HEK293 (cell line): Measurements from ENCODE around the gene LRP5.

ENCODE experiments used
- CTCF ChIA-PET: fragments of 350-600 bp; formaldehyde crosslinking; extraction: SDS; loops from one replicate; lab custom pipeline; 2021; ENCODE audit warnings: antibody characterized with exemption; lab: Yijun Ruan, JAX
- POLR2A ChIA-PET: fragments of 300-600 bp; formaldehyde crosslinking; extraction: SDS; loops from one replicate; lab custom pipeline; 2020; ENCODE audit warnings: antibody characterized with exemption, inconsistent platforms; lab: Yijun Ruan, JAX
- H3K27ac ChIP-seq: fragments of 200-500 bp; sonication (Bioruptor generic); 2 replicates; pipeline ENCODE4 v1.5.1; 2014; ENCODE audit warnings: low read depth, low read length, control low read depth, inconsistent platforms; ENCODE audit errors: extremely low read depth
- H3K36me3 ChIP-seq, 2 experiments: fragments of 200-500 bp in 1 of 2; sonication (Bioruptor generic) in 1 of 2; 1 replicate in 1 of 2; 2 replicates in 1 of 2; pipeline ENCODE4 v1.5.1; 2014 to 2017; ENCODE audit warnings: inconsistent platforms in 2 of 2, low read length in 2 of 2; ENCODE audit not compliant: control insufficient read depth in 2 of 2, insufficient read depth in 1 of 2
- H3K4me1 ChIP-seq: fragments of 200-500 bp; sonication (Bioruptor generic); 2 replicates; pipeline ENCODE4 v1.5.1; 2014; ENCODE audit warnings: mild to moderate bottlenecking, low read length, inconsistent platforms; ENCODE audit not compliant: control insufficient read depth, insufficient read depth
- H3K4me3 ChIP-seq: 2 replicates; pipeline ENCODE4 v1.5.1; 2011; ENCODE audit warnings: low read depth, mild to moderate bottlenecking, control low read depth, low read length, moderate library complexity
- H3K9me3 ChIP-seq: fragments of 200-500 bp; sonication (Bioruptor generic); 2 replicates; pipeline ENCODE4 v1.5.1; 2014; ENCODE audit warnings: low read depth, low read length, inconsistent platforms; ENCODE audit not compliant: control insufficient read depth, insufficient read depth
- EGR2 ChIP-seq: fragments of 450-650 bp; formaldehyde crosslinking; IDR thresholded peaks from 2 replicates; pipeline ENCODE4 v1.5.1; 2016; ENCODE audit warnings: low read depth, missing biosample characterization, missing genetic modification characterization
- GLI4 ChIP-seq: fragments of 450-650 bp; formaldehyde crosslinking; IDR thresholded peaks from 2 replicates; pipeline ENCODE4 v1.5.1; 2016; ENCODE audit warnings: missing biosample characterization, missing genetic modification characterization
- KLF1 ChIP-seq: fragments of 450-650 bp; formaldehyde crosslinking; IDR thresholded peaks from 2 replicates; pipeline ENCODE4 v1.5.1; 2016; ENCODE audit warnings: missing biosample characterization, missing genetic modification characterization
- PATZ1 ChIP-seq: fragments of 450-650 bp; formaldehyde crosslinking; IDR thresholded peaks from 2 replicates; pipeline ENCODE4 v1.5.1; 2016; ENCODE audit warnings: missing biosample characterization, missing genetic modification characterization
- PRDM2 ChIP-seq: fragments of 450-650 bp; formaldehyde crosslinking; IDR thresholded peaks from 2 replicates; pipeline ENCODE4 v1.5.1; 2016; ENCODE audit warnings: missing biosample characterization, missing genetic modification characterization, borderline replicate concordance
- SALL2 ChIP-seq: fragments of 450-650 bp; formaldehyde crosslinking; IDR thresholded peaks from 2 replicates; pipeline ENCODE4 v1.5.0; 2017; ENCODE audit warnings: missing biosample characterization, mild to moderate bottlenecking, missing genetic modification characterization, borderline replicate concordance
- SP2 ChIP-seq: fragments of 450-650 bp; formaldehyde crosslinking; IDR thresholded peaks from 2 replicates; pipeline ENCODE4 v1.5.1; 2016; ENCODE audit warnings: missing biosample characterization, missing genetic modification characterization
- ZFP41 ChIP-seq: fragments of 450-650 bp; formaldehyde crosslinking; IDR thresholded peaks from 2 replicates; pipeline ENCODE4 v1.5.1; 2016; ENCODE audit warnings: missing biosample characterization, missing genetic modification characterization, borderline replicate concordance
- ZNF114 ChIP-seq: fragments of 450-650 bp; formaldehyde crosslinking; IDR thresholded peaks from 2 replicates; pipeline ENCODE4 v1.5.0; 2017; ENCODE audit warnings: missing biosample characterization, missing genetic modification characterization
- ZNF133 ChIP-seq: fragments of 450-650 bp; formaldehyde crosslinking; IDR thresholded peaks from 2 replicates; pipeline ENCODE4 v1.5.1; 2016; ENCODE audit warnings: missing biosample characterization, missing genetic modification characterization
- ZNF2 ChIP-seq: fragments of 450-650 bp; formaldehyde crosslinking; IDR thresholded peaks from 2 replicates; pipeline ENCODE4 v1.5.1; 2016; ENCODE audit warnings: missing biosample characterization, missing genetic modification characterization
- ZNF544 ChIP-seq: fragments of 450-650 bp; formaldehyde crosslinking; IDR thresholded peaks from 2 replicates; pipeline ENCODE4 v1.5.0; 2017; ENCODE audit warnings: missing biosample characterization, missing genetic modification characterization
- ZNF561 ChIP-seq: fragments of 450-650 bp; IDR thresholded peaks from 2 replicates; pipeline ENCODE4 v1.5.1; 2018; ENCODE audit warnings: missing biosample characterization, missing genetic modification characterization, borderline replicate concordance
- ZNF677 ChIP-seq: fragments of 450-650 bp; IDR thresholded peaks from 2 replicates; pipeline ENCODE4 v1.5.0; 2018; ENCODE audit warnings: missing biosample characterization, mild to moderate bottlenecking, missing genetic modification characterization, moderate library complexity
- ZNF707 ChIP-seq: fragments of 450-650 bp; formaldehyde crosslinking; IDR thresholded peaks from 2 replicates; pipeline ENCODE4 v1.5.1; 2016; ENCODE audit warnings: missing biosample characterization, missing genetic modification characterization
- ZSCAN16 ChIP-seq: fragments of 450-650 bp; formaldehyde crosslinking; IDR thresholded peaks from 2 replicates; pipeline ENCODE4 v1.5.1; 2016; ENCODE audit warnings: missing biosample characterization, missing genetic modification characterization

The LRP5 gene

GRCh38 chr11:68287419-68287818 lies 25.0 kb upstream of the LRP5 start:
- no peak for TF ChIP-seq ZSCAN16 (tag by site-specific recombination)
- no peak for TF ChIP-seq ZNF561
- TF ChIP-seq, all 188 proteins: peak for 0
- Histone ChIP-seq H3K4me1 (no peaks in the 10 kb centered on the region), H3K4me3 (no peak overlapping the region), H3K36me3 (no peaks in the 10 kb centered on the region), H3K9me3 (no peaks in the 10 kb centered on the region), H3K27ac (no peak overlapping the region)
- ChIA-PET CTCF (interaction anchor here (0.6 to 2.9 kb wide), 3 partner anchors 11 to 212 kb away, joined by 3 to 25 read pairs (median 6); no protein-coding TSS in a partner anchor), POLR2A (interaction anchor here (0.6 kb wide), 1 partner anchor 11 kb away, joined by 3 read pairs; no protein-coding TSS in a partner anchor)

- Histone ChIP-seq H3K9me3 (no peaks in the 10 kb centered on the region), H3K36me3 (no peaks in the 10 kb centered on the region), H3K4me3 (no peak overlapping the region), H3K4me1 (no peaks in the 10 kb centered on the region), H3K27ac (no peak overlapping the region)
- ChIA-PET POLR2A (interaction anchor here (2.1 kb wide), 1 partner anchor 17 kb away, joined by 5 read pairs; the partner anchor contains the start of gene C11orf24), CTCF (interaction anchor here (2.9 kb wide), 1 partner anchor 9 kb away, joined by 25 read pairs; no protein-coding TSS in a partner anchor)
- TF ChIP-seq ZFP41 (tag by site-specific recombination): no peak
- TF ChIP-seq ZNF2: no peak
- no peak for TF ChIP-seq KLF1 (tag by site-specific recombination)
- TF ChIP-seq ZNF133: no peak
- peak; percentile 92 for TF ChIP-seq ZNF707 (tag by site-specific recombination)
- no peak for TF ChIP-seq GLI4 (tag by site-specific recombination)
- TF ChIP-seq SALL2: no peak
- no peak for TF ChIP-seq ZNF544 (tag by site-specific recombination)
Measured at GRCh38 chr11:68289456-68289855, 22.9 kb upstream of the LRP5 start.

- Histone ChIP-seq H3K36me3 (no peaks in the 10 kb centered on the region), H3K9me3 (no peaks in the 10 kb centered on the region), H3K4me1 (no peaks in the 10 kb centered on the region), H3K4me3 (no peak overlapping the region), H3K27ac (no peak overlapping the region)
- POLR2A ChIA-PET: no interaction called here
- CTCF ChIA-PET: interaction anchor here (0.7 to 1.0 kb wide), 3 partner anchors 9 to 1904 kb away, joined by 4 to 6 read pairs (median 6); no protein-coding TSS in a partner anchor
- TF ChIP-seq PATZ1 (tag by site-specific recombination): no peak
- no peak for TF ChIP-seq ZNF677 (tag by site-specific recombination)
- TF ChIP-seq SP2: no peak
- TF ChIP-seq ZNF2: no peak
- TF ChIP-seq ZNF114 (tag by site-specific recombination): no peak
- TF ChIP-seq PRDM2 (tag by site-specific recombination): no peak
- TF ChIP-seq EGR2: no peak
Measured at GRCh38 chr11:68293708-68294107, 18.7 kb upstream of the LRP5 start.
